Raji (cell line): ENCODE measurements around the gene SPIRE2.

Source experiments
- POLR2A ChIP-seq: IDR thresholded peaks from 2 replicates; pipeline ENCODE4 v1.6.1; 2011; ENCODE audit warnings: low read depth, low read length, control low read depth; ENCODE audit not compliant: insufficient read depth

SPIRE2 gene

DNA sequence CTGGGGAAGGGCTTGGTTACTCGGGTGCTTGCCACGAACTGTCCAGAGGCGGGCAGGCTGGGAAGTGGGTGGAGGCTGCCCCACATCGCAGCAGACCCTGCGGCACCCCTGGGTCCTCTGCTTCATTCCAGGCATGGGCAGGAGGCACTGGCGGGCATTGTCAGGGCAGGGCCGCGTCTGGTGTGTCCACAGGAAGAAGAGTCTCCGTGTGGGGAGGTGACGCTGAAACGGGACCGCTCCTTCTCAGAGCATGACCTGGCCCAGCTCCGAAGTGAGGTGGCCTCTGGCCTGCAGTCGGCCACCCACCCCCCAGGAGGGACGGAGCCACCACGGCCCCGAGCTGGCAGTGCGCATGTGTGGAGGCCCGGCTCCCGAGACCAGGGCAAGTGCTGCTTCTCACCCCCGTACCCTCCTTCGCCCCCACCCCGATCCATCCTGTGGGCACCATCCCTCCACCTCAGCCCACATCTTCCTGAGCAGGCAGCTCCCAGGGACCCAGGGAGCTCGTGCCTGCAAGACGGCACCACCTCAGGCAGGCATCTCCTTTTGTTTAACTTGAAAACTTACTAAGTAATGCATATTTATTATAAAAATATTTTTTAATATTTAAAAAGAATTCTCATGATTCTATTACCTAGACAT lies 30.8 kb downstream of the SPIRE2 start:
- no peak for TF ChIP-seq POLR2A

DNA sequence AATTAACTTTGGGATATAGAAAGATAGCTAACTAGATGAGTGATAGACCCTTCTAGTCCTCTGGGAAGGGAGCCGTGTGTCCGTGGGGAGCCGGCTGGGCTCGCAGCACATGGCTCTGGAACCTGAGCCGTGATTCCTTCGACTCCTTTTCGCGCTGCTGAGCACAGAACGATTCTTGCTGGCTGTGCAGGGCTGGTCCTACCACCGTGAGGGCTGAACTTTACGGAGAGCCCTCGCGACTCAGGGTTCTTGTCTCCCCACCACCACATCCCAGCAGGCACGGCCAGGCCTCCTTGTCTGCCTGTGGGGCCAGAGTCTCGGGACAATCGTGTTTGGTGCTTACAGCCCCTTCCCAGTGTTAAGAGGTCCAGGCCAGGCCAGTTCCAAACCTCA lies 31.3 kb downstream of the SPIRE2 start:
- no peak for TF ChIP-seq POLR2A

- TF ChIP-seq POLR2A, result peak; percentile 26; the same call in 1 of the 2 replicates
Measured at GRCh38 chr16:89860747-89861304, 32.6 kb downstream of the SPIRE2 start.

DNA sequence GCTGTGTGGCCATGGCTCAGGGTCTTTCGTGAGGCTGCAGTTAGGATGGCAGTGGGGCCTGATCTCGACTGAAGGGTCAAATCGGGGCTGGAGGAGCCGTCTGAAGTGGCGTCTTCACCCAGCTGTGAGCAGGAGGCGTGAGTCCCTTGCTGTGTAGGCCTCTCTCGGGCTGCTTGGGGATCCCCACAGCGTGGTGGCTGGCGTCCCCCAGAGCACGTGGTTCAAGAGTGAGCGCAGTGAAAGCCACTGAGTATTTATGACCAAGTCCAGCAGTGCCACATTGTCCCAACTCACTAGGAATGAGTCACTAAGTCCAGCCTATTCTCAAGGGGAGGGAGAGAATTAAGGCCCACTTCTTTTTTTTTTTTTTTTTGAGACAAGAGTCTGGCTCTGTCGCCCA lies 33.4 kb downstream of the SPIRE2 start:
- no peak for TF ChIP-seq POLR2A

DNA sequence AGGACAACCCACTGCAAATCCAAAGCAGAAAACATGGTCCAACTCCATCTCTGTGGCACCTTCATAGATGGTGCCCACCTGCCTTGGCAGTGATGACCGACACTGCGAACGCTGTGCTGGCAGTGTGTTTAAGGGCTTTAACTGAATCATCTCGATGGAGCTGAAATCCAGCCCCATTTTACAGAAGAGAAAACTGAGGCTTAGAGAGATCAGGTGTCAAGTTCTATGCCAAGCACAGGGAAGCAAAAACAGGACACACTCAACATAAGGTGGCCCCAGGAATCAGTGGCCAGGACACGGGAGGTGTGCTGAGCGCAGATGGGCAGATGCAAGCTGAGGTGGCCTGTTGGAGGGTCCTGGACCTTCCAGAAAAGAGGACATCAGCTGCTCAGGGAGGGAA lies 34.5 kb downstream of the SPIRE2 start:
- no peak for TF ChIP-seq POLR2A

- TF ChIP-seq POLR2A, result no peak
Measured at GRCh38 chr16:89863741-89864526, 35.7 kb downstream of the SPIRE2 start.

DNA sequence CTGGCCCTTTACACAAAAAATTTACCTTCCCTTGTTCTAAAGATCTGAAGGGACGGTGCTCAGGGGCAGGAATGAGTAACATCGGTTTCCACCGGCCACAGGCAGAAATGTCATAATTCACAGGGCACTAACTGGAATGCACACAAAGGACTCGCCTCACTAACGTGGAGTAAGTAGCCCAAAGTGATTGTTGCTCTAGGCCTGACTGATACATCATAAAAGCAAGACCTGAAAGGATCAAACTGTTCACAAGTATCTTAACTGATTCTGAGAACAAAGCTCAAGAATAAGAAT lies 36.2 kb downstream of the SPIRE2 start:
- TF ChIP-seq POLR2A, result no peak

GRCh38 chr16:89867918-89868317 lies 39.6 kb downstream of the SPIRE2 start:
- no peak for TF ChIP-seq POLR2A

DNA sequence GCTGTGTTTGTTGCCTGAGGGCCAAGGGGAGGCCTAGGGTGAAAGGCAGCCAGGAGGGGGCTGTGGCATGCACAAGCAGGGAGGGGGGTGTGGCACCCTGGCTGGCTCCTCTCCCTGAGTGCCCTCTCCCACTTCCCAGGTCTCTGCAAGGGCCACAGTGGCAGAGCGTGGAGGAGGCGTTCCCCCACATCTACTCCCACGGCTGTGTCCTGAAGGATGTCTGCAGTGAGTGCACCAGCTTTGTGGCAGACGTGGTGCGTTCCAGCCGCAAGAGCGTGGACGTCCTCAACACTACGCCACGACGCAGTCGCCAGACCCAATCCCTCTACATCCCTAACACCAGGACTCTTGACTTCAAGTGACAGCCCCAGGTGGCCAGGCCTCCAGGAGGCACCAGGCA lies 41.6 kb downstream of the SPIRE2 start:
- TF ChIP-seq POLR2A, result no peak

- no peak for TF ChIP-seq POLR2A
Measured at GRCh38 chr16:89870440-89870839, 42.2 kb downstream of the SPIRE2 start.

- no peak; the same call in 1 of the 2 replicates for TF ChIP-seq POLR2A
Measured at GRCh38 chr16:89871895-89872294, 43.6 kb downstream of the SPIRE2 start.

DNA sequence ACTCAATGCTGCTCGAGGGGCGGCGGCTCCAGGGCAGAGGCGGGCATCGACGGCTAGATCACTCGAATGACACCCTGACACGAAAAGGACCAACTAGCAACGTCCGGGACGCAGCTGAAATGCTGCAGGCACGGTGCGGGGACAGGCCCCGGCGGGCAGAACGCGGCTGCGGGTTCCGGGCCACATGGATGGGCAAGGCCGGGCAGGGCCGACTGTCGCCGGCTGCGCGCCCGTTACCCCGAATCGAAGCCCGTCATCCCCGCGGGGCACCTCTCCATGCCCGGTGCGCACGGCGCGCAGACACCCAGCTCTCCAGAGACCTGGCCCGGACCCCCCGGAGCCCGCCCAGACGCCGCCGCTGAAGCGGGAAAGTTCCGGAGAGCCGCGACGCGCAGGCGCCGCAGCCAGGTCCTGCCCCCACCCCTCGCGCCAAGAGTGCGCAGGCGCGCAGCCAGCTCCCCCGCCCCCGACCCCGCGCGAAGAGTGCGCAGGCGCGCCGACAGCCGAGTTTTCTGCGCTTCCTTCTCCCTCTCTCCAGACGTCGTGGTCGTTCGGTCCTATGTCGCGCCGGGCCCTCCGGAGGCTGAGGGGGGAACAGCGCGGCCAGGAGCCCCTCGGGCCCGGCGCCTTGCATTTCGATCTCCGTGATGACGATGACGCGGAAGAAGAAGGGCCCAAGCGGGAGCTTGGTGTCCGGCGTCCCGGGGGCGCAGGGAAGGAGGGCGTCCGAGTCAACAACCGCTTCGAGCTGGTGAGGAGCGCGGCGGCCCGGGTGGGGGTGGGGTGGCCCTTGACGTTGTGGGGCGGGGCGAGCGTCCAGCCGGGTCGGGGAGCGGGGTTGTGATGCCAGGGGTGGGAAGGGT lies 45.1 kb downstream of the SPIRE2 start, which contains the start of gene TCF25:
TCF25 (plus strand) TSS at position 484 of the 863 bp plus-strand sequence; CDS start at position 560, 76 bp downstream.
- TF ChIP-seq POLR2A, result peak; percentile 81

- TF ChIP-seq POLR2A, result no peak
Measured at GRCh38 chr16:89873972-89874689, 45.9 kb downstream of the SPIRE2 start.

DNA sequence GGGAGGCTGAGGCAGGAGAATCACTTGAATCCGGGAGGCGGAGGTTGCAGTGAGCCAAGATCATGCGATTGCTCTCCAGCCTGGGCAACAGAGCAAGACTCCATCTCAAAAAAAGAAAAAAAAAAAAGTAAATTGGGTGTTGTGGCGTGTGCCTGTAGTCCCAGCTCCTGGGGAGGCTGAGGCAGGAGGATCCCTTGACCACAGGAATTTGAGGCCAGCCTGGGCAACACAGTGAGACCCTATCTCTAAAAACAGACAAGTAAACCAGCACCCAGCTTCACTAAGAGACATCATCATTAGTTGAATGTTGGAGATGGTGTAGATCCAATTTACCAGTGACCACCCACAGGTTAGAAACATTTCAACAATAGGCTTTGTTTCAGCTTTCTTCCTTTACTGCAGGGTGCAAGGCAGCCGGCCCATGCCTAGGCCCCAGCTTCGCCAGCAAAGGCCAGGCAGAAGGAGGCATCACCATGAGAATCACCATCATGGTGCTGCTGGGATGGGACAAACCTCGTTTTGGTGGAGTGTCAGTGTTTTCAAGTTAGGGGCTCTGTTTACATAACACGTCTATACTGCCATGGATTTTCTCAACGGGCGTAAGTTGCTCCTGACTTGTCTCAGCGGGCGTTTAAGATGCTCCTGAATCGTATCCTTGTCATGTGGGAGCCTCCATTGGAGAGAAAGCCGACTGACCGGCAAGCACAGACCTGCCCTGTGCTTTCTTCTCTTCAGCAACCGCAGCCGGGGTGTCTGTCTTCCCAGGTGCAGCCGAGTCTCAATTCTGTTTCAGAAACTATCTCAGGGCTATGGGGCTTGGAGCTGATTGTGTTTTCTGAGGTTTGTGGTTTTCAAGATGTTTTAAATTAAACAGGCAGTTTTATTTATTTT lies 52.4 kb downstream of the SPIRE2 start:
- TF ChIP-seq POLR2A, result no peak
